ENCODE results near the gene RTKN. TPM values are rescaled to one million over a fixed set of nuclear protein-coding genes. Genes with fewer than 3 reads are reported as not detected.

The RTKN gene
- total and polyA plus RNA-seq, 9 of the 15 experiments (the other 6 are each of a cell fraction or from before 2014, with no cell fraction given): 0.14 to 6.9 (median 3.6) TPM

- TF ChIP-seq CHD7 (IDR thresholded peaks at IDR 0.05; ENCODE audit: low read depth, low read length): no peak
- no peak for TF ChIP-seq ZHX1 (conservative IDR thresholded peaks at IDR 0.05; ENCODE audit: low read length)
- TF ChIP-seq BHLHE40 (IDR thresholded peaks at IDR 0.05; ENCODE audit: low read length): no peak
- no peak for TF ChIP-seq POLR2AphosphoS2 (IDR thresholded peaks at IDR 0.05; ENCODE audit: low read length)
Observed at GRCh38 chr2:74430502-74430901, 11.2 kb downstream of the RTKN start (continued).

Data from K562 (cell line).